GM10266 (cell line): ENCODE data around the gene NELL1.

Experiments used
- DNase-seq: peaks from one replicate; pipeline ENCODE4 v3.0.0; 2012; ENCODE audit errors: extremely low spot score
- CTCF ChIP-seq: IDR thresholded peaks from 2 replicates; pipeline ENCODE4 v1.5.1; 2012; ENCODE audit warnings: mild to moderate bottlenecking, low read depth; ENCODE audit not compliant: control insufficient read depth, insufficient read depth; ENCODE audit errors: missing control alignments

Gene NELL1

DNA sequence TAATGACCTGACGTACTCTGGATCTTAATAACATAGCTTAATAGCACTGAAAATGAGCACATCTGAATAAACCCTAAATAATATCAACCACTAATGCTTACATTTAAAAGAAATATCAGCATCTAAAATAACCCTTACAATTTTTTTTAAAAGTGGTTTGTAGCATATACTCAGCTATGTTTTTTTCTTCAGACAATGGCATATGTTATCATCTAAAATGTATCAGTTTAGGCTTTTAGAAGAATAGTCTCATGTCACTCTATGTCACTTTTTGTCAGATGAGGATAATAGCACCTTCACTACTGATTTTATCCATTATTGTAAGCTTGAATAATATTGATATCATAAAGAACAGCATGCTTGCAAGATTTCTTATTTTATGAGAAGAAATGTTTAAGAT is 868.6 kb downstream of the NELL1 start:
- DNase-seq: no peak
- no peak for TF ChIP-seq CTCF

- no peak for TF ChIP-seq CTCF
- no peak for DNase-seq
Observed at GRCh38 chr11:21541187-21541751, 871.9 kb downstream of the NELL1 start.

DNA sequence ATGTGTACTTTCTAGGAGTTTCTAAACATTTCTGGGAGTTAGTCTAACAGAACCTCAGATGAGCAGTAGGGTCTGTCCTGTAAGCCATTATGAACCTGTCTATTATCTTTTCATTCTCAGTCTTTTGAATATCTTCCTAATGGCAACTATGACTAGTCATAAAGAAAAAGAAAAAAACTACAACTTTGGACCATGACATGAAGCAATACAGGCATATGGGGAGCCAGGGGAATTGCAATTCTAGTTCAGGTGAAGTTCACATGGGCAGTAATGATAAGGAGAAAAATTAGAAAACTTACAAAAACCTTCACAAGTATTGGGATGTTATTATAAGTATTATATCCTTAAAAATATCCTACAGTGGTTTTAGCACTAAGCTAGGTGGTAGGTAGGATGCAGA is 874.5 kb downstream of the NELL1 start:
- DNase-seq: no peak
- no peak for TF ChIP-seq CTCF

GRCh38 chr11:21545699-21546098 is 876.3 kb downstream of the NELL1 start:
- DNase-seq: no peak
- TF ChIP-seq CTCF: no peak

- no peak for DNase-seq
- no peak for TF ChIP-seq CTCF
Observed at GRCh38 chr11:21546703-21547102, 877.3 kb downstream of the NELL1 start.

DNA sequence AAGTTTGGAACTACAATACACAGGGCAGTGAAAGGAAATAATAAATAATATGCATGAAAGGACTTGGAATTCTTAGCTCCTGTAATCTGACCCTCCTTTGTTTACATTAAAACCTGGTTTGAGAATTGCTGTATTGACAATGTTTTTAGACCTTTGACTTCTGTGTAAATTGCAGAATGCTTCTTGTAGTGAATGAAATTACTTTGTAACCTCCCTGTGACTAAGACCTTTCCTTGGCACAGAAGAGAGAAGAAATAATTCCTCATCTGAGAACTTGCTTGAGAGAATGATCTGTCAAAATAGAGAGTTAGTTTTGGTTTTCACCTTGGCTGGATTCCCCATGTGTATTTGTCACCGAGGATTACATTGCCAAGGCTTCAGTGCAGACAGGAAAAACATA is 883.5 kb downstream of the NELL1 start:
- no peak for DNase-seq

GRCh38 chr11:21553795-21554194 is 884.4 kb downstream of the NELL1 start:
- DNase-seq: no peak
- TF ChIP-seq CTCF: no peak

More for the DNA sequence above, 883.5 kb downstream of the NELL1 start:
- no peak for TF ChIP-seq CTCF
